HG03066 (cell line): ENCODE measurements around the gene FASTK.

Experiments
- ATAC-seq: cut with Tn5 transposase; IDR thresholded peaks from one replicate; pipeline ENCODE4 v1.9.1; 2021; ENCODE audit warnings: low read depth; ENCODE audit not compliant: unreplicated experiment

Gene FASTK

DNA sequence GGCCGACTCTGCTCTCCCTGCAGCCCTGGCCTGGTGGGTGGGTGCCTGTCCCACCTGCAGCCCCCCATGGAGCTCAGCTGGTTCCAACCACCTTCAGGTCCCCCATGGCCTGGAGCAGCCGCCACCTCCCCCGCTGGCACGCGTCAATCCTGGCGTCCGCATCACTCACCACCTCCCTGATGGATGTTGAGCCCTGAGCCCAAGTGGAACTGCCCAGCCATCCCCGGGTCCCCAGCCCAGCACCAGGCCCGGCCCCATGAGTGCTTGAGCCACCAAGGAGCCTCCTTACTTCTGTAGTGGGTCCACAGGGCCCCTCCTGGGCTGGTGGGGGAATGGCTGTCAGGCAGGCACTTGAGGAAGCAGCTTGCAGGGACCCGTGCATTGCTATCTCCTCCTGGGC is 20.3 kb upstream of the FASTK start:
- no peak for ATAC-seq

DNA sequence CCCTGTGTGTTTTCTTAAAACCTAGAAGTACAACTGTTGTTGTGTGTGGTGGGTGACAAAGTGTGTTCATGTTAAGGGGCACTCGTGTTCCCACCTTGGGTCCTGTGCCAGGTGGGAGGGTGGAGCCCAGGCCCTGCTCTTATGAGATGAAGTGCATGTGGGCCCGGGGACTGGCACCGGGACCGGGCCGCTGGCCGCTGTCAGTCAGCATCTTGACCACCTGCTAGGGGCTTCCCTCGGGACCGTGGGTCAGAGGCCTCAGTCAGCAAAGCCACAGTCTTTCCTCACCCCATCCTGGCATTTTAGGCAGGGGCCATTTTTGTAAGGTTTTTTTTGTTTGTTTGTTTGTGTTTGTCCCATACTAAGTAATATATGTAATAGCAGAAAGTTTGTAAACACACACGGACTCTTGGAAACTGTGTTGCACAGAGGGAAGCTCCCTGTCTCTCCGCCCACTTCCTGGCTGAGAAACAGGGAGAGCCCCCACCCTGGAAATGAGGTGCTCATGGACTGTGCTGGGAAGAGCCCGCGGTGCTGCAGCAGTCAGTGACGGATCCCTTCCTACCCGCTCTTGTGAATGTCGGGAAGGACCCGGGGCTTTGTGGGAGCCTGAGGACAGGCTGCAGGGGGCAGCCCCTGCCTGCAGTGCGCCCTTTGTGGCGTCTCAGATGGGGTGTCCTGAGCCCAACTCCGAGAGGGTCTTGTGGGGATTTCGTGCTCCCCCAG is 19.0 kb upstream of the FASTK start:
- ATAC-seq, result no peak

DNA sequence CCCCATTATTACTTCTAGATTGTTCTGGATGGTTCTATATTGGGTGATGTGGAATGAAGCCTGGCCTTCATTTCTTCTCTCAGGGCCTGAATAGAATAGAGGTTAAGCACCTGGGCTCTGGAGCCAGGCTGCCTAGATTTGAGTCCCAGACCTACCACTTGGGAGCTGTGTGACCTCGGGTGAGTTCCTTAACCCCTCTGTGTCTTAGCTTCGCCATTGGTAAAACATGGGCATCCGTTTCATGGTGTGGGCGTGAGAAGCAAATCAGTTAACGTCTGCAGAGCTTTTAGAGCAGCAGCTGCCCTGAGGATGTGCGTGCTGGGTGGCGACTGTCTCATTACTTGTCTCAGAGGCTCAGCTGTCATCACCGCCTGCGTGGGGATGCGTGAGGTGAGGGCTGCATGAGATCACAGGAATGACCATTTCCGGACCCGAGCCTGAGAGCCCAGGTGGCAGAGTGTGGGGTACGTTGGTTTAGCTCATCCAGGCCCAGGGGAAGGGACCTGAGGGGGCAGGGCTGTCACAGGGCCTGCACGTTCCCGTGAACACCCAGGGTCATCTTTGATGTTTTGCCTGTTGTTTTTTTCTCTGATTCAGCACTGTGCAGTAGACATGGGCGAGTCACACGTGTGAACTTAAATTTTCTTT is 15.3 kb upstream of the FASTK start:
- no peak for ATAC-seq

- no peak for ATAC-seq
Observed at GRCh38 chr7:151095123-151095797, 14.7 kb upstream of the FASTK start.

DNA sequence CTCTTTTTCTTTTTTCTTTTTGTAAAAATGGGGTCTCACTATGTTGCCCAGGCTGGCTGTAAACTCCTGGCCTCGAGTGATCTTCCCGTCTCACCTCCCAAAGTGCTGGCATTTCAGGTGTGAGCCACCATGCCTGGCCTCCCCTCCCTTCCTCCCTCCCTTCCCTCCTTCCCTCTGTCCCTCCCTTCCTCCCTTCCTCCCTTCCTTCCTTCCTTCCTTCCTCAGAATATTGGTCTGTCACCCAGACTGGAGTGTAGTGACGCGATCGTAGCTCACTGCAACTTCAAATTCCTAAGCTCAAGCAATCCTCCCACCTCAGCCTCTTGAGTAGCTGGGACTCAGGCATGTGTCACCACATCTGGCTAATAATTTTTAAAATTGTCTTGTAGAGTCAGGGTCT is 14.1 kb upstream of the FASTK start:
- no peak for ATAC-seq

GRCh38 chr7:151093748-151094147 is 13.1 kb upstream of the FASTK start:
- no peak for ATAC-seq

DNA sequence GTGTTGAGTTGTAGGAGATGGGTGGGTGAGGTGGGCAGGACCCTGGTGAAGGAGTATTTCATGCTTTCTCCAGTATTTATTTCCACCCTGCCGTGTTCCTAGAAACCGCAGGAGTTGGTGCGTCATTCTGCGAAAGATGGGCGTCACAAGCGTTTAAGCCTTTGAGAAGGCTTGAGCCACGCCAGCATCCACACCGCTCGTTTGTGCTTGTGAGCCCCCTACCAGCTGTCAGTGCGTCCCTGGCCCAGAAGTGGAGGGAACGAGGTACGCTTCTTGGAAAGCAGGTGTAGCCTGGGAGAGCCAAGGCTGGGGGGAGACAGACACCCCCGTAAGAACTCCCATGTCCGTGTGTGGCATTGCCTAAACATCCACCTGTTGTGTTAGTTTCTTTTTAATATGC is 11.4 kb upstream of the FASTK start:
- ATAC-seq, result no peak

GRCh38 chr7:151091431-151091830 is 10.8 kb upstream of the FASTK start:
- no peak for ATAC-seq

DNA sequence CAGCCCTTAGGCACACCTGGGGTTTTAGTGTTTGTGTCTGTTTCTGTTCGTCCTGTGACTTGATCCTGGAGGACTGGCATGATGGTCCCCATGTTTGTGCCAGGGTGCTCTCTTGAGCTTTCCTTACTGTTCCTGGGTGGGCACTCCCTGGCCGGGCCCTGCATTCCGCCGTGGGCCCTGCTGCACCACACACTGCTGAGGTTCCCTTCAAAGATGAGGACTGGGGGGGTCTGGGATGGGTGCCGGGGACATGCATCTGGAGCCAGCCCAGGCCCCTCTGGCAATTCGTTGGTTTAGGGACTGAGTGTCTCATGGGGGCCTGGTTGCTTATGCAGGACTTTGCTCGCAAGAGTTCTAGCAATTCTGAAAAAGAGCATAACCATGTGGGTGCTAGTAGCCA is 10.4 kb upstream of the FASTK start:
- no peak for ATAC-seq

- ATAC-seq, result no peak
Observed at GRCh38 chr7:151089893-151090730, 9.5 kb upstream of the FASTK start.

DNA sequence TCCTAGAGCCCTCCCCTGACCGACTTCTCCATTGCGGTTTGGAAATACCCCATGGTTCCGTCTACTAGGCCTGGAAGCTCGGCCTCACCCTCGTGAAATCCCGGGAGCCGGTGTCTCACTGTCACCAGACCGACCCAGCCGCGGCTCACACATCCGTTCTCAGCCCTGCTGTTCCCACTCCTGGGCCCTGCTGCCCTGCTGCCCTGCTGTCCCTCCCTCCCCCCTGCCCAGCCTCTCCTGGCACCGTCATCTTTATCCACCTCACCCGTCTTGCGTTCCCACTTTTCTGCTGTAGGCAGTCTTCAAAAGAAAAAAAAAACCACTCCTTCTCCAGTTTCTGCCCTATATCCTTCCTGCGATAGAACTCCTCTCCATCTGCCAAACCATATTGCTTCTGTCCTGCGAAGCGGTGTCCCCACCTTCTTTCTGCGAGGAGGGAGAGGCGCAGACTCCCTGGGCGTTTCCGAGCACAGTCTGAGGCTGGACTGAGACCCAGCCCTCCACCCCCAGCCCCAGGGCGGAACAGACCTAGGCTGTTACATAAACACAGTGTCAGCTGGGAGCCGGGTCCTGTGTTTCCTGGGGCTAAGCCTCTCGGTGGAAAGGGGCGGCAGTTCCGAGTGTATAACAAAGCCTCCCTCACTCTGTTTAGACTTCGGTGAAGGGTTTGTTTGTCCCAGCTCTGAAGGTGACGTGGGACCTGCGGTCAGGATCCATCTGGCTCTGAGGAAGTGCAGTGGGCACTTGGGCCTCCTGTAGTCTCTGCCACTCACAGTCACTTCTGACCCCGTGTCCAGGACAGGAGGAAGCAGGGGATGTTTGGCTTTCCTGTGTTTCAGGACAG is 8.5 kb upstream of the FASTK start:
- ATAC-seq, result no peak

DNA sequence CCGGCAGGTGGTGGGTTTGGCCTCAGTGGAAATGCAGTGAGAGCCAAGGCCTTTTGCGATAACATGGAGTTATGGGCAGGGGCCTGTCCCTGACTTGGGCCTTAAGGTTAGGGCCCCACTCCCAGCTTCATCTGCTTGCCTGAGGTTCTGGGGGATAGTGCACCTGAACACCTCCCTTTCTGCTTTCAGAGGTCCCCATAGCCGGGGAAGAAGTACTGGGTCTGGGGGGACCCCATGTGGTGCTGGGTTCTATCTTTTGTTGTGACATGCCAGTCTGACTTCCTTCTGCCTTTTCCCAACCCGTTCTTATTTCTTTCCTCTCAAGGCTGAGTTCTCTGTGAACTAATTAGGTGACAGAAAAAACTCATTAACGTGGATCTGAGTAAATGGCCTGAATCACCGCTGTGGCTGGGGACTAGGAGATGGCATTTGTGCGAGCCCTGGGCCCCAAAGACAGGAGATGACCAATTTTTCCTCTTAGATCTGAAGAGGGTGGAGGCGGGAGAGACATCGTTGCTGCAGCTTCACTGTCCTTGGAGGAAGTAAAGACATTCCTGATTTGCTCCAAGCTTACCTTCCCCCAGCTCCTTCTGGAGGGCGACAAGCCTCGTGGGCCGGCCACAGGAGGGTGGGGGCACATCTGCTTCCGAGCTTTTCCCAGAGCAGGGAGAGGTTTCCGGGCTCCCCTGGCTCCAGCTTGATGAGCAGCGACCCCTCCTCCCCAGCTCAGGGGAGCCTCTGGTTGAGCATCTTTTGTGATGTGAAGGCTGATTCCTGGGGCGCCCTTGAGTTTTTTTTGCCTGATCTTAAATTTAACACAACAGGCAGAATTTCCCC is 7.6 kb upstream of the FASTK start:
- no peak for ATAC-seq

- no peak for ATAC-seq
Observed at GRCh38 chr7:151087245-151088018, 6.8 kb upstream of the FASTK start.

DNA sequence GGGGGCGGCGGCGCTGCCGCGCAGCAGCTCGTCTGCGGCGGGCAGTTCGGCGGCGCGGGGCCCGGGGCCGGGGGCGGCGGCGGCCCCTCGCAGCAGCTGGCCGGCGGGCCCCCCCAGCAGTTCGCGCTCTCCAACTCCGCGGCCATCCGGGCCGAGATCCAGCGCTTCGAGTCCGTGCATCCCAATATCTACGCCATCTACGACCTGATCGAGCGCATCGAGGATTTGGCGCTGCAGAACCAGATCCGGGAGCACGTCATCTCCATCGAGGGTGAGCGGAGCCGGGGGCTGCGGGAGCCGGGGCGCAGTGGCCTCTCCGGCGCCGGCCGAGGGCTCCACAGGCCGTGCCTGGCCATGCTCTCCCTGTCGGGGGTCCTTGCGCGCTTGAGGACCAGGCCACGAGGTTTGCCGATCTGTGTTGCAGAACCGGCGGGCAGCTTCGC is 6.2 kb upstream of the FASTK start:
- no peak for ATAC-seq

DNA sequence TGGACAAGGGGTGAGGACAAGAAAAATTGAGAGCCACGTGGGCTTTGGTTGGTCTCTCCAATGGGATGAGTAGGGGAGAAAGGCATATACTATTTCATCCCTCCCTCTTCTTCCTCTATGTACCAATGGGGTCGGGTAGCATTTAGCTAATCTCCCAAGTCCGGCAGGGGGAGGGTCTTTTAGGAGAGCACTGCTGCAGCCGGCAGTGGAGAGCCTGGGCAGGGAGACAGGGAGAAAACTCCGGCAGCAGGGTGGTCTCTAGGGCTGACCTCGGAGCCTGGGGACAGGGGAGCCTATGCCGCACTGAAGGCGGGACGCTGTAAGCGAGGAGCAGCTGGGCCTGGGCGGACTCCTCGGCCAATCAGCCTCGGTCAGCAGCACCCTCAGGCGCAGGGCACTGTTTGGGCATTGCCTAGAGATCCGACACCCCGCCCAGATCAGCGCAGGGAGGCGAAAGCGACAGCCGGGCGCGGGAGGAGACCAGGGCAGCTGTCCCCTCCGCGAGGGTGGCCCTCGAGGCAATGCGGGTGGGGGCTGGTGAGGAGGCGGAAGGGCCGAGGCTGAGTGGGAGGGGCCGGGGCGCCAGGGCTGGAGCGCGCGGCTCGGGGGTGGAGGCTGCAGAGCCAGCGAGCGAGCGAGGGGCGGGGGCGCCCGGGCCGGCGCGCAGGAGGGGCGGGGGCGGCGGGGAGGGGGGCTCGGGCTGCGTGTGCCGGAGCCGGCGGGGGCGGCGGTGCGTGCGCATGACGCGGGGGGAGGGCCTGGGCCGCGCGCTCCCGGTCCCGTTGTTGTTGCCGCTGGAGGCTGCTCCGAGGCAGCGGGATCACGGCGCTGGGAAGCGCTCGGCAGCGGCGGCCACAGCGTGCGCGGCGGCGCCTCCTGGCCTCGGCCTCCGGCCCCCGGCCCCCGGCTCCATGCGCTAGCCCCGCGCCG is 5.3 kb upstream of the FASTK start, which contains the start of gene AGAP3:
Gene AGAP3 (plus strand): TSS at position 785 of the 930 bp plus-strand sequence. CDS start 267 bp downstream, outside the sequence.
- peak; percentile 45 for ATAC-seq

DNA sequence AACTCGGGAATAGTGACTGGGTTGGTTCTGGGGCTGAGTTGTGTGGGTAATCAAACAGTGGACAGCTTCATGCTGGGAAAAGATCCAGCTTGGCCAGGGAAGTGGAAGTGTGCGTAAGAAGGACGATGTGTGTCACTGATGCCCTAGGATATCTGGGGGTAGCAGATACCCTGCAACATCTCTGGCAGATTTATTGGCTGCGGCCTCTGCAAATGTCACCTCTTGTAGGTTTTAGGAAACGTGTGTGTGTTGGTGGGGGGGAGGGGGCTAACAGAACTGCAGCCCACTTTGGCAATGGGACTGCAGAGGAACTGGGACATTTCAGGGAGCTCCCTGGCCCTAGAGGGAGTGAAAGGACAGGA is 4.7 kb upstream of the FASTK start:
- no peak for ATAC-seq

DNA sequence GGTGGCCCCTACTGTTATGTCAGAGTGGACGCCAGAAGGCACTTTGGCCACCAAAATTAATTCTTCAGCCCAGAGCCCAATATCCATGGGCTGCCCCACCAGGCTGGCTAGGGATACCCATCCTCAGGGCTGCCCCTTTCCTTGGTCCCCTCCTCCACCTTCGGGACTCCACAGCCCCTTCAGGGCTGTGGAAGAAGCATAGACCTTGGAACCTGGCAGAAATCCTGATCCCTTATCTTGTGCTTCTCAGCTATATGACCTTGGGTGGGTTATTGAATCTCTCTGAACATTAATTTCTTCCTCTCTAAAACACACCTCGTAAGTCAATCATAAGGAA is 3.2 kb upstream of the FASTK start:
- no peak for ATAC-seq
